HFFc6 (cell line): ENCODE data around the gene PLXND1. TPM values are rescaled to one million over a fixed set of nuclear protein-coding genes. Genes with fewer than 3 reads are reported as not detected.

ENCODE experiments used
- DNase-seq: peaks from one replicate; pipeline ENCODE4 v3.0.0-alpha.2; 2018
- H3K27ac Mint-ChIP-seq: 2 replicates; pipeline ENCODE4 v1.8.0; 2020; ENCODE audit warnings: mild to moderate bottlenecking, mixed read lengths
- H3K27me3 Mint-ChIP-seq: 2 replicates; pipeline ENCODE4 v1.8.0; 2021; ENCODE audit warnings: mild to moderate bottlenecking, moderate library complexity, mixed read lengths; ENCODE audit not compliant: insufficient read depth
- H3K36me3 Mint-ChIP-seq: 2 replicates; pipeline ENCODE4 v1.8.0; 2021; ENCODE audit warnings: low read depth, mixed read lengths
- H3K4me1 Mint-ChIP-seq: 2 replicates; pipeline ENCODE4 v1.8.0; 2020; ENCODE audit warnings: low read depth, mixed read lengths
- H3K4me3 Mint-ChIP-seq: 2 replicates; pipeline ENCODE4 v1.8.0; 2020; ENCODE audit warnings: mild to moderate bottlenecking, moderate library complexity, mixed read lengths
- H3K9me3 Mint-ChIP-seq: 2 replicates; pipeline ENCODE4 v1.8.0; 2020; ENCODE audit warnings: mild to moderate bottlenecking, mixed read lengths
- total RNA-seq, 6 experiments: library from RNA; stranded (reverse); fragmentation: NEBNext Ultra II Directional; extraction: Animal tissue kit (Norgen Biotek cat#: 25700); gene quantifications; 2 replicates in 1 of 6; 3 replicates in 5 of 6; pipeline ENCODE4 v1.2.3, GENCODE V29; 2021
- TF ChIP-seq, protein P1 (sequence below): fragments of 200-600 bp; sonication (generic); IDR thresholded peaks from 2 replicates; pipeline ENCODE4 v1.5.0; 2021; ENCODE audit warnings: antibody characterized with exemption, mild to moderate bottlenecking

Gene PLXND1
- total RNA-seq, 6 experiments from 2014 or later, result 86.7 to 118 (median 108) TPM

DNA sequence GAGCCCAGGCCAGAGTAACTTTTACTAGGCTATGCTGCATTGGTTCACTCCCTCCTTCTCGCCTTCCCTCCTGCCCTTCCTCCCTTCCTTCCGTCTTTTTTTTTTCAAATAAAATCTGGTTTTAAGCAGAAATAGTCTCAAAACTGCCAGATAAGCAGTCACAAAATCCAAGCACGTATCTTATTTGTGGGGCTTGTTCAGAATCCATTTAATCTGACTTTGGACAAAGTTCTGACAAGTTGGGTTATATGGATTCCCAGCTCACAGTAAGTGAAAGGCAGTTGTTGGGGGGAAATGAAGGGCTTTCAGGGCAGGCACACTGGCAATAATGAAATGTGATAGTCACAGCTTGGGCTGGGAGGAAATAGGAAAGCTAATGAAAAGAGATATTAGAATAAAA lies 32.0 kb upstream of the PLXND1 start:
- Mint-ChIP-seq H3K27me3 (no peaks in the 10 kb centered on the region; the same call in 1 of the 2 replicates), H3K4me1 (0 out of 2 replicates have a peak, but pooled peaks cover 9% of the 10 kb centered on the region), H3K36me3 (peaks cover 15% of the 10 kb centered on the region), H3K9me3 (peaks cover 13% of the 10 kb centered on the region), H3K27ac (no peak overlapping the region), H3K4me3 (no peak overlapping the region)
- DNase-seq, result no peak
- TF ChIP-seq, protein P1, sequence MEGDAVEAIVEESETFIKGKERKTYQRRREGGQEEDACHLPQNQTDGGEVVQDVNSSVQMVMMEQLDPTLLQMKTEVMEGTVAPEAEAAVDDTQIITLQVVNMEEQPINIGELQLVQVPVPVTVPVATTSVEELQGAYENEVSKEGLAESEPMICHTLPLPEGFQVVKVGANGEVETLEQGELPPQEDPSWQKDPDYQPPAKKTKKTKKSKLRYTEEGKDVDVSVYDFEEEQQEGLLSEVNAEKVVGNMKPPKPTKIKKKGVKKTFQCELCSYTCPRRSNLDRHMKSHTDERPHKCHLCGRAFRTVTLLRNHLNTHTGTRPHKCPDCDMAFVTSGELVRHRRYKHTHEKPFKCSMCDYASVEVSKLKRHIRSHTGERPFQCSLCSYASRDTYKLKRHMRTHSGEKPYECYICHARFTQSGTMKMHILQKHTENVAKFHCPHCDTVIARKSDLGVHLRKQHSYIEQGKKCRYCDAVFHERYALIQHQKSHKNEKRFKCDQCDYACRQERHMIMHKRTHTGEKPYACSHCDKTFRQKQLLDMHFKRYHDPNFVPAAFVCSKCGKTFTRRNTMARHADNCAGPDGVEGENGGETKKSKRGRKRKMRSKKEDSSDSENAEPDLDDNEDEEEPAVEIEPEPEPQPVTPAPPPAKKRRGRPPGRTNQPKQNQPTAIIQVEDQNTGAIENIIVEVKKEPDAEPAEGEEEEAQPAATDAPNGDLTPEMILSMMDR, result no peak

DNA sequence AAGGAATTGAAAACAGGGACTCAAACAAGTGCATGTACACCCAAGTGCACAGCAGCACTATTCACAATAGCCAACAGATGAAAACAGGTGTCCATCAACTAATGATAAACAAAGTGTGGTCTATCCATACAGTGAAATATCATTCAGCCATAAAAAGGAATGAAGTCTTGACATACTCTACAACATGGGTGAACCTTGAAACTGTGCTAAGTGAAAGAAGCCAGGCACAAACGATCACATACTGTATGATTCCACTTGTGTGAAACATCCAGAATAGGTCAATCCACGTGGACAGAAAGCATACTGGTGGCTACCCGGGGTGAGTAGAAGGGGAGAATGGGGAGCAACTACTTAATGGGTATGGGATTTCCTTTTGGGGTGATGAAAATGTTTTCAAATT lies 29.6 kb upstream of the PLXND1 start:
- Mint-ChIP-seq H3K9me3 (peaks cover 13% of the 10 kb centered on the region), H3K27me3 (peaks cover 1% of the 10 kb centered on the region; the same call in 1 of the 2 replicates), H3K4me3 (no peak overlapping the region), H3K27ac (no peak overlapping the region), H3K4me1 (0 out of 2 replicates have a peak, but pooled peaks cover 7% of the 10 kb centered on the region), H3K36me3 (peaks cover 15% of the 10 kb centered on the region)
- TF ChIP-seq, protein P1, result no peak
- no peak for DNase-seq

DNA sequence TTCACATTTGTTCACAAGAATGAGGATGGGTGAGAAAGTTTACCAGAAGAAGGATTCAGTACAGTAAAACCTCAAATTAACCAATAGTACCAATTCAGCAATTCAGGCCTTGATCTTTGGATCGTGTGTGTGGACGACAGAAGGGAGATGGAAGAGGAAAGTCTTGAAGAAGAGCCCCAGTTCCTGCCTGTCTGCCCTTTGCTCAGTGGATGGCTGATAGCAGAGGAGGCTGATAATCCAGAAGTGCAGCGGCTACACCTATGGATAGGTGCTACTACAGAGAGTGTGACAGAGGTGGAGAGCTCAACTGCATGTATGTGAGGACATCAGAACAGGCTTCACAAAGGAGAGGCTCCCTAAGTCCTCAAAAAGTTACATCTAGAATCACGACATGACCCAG lies 29.2 kb upstream of the PLXND1 start:
- DNase-seq, result no peak
- H3K36me3 Mint-ChIP-seq, result peaks cover 15% of the 10 kb centered on the region
- 0 out of 2 replicates have a peak, but pooled peaks cover 4% of the 10 kb centered on the region for H3K4me1 Mint-ChIP-seq
- no peak overlapping the region for H3K27ac Mint-ChIP-seq
- peaks cover 1% of the 10 kb centered on the region; the same call in 1 of the 2 replicates for H3K27me3 Mint-ChIP-seq
- H3K4me3 Mint-ChIP-seq, result no peak overlapping the region
- TF ChIP-seq, protein P1, result no peak
- H3K9me3 Mint-ChIP-seq, result peaks cover 13% of the 10 kb centered on the region

DNA sequence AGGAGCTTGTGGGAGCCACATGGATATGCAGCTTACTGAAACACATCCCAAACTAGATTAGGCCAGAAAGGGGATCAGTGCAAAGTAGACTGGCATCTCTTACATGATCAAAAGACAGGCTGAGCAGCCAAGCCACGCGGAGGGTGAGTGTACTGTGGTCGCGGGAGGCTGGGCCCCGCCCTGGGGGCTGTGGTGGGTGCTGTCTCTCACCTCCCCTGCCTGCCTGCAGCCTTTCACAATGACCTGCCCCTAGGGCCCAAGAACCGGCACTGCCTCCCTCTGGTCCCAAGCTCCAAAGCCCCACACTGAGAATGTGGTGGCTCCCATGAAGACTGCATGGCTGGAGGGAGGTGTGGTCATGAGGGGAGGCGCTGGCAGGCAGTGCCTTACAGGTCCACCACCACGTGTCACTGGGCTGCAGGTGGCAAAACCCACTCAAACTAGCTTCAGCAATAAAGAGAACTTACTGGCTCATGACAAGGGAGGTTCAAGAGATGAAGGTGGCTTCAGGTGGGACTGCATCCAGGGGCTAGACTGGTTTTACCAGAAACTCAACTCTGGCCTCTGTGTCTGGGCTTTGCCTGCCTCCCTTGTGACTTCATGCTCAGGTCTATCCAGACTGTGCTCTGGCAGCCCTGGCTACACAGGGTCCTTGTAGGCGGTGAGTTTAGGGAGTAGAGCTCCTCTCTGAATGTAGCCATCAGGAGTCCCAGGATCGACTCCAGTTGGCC lies 27.4 kb upstream of the PLXND1 start:
- H3K27me3 Mint-ChIP-seq, result peaks cover 1% of the 10 kb centered on the region; the same call in 1 of the 2 replicates
- TF ChIP-seq, protein P1, result no peak
- peaks cover 13% of the 10 kb centered on the region for H3K9me3 Mint-ChIP-seq
- 0 out of 2 replicates have a peak, but pooled peaks cover 4% of the 10 kb centered on the region for H3K4me1 Mint-ChIP-seq
- no peak overlapping the region for H3K4me3 Mint-ChIP-seq
- H3K27ac Mint-ChIP-seq, result no peak overlapping the region
- no peak for DNase-seq
- peaks cover 15% of the 10 kb centered on the region for H3K36me3 Mint-ChIP-seq

DNA sequence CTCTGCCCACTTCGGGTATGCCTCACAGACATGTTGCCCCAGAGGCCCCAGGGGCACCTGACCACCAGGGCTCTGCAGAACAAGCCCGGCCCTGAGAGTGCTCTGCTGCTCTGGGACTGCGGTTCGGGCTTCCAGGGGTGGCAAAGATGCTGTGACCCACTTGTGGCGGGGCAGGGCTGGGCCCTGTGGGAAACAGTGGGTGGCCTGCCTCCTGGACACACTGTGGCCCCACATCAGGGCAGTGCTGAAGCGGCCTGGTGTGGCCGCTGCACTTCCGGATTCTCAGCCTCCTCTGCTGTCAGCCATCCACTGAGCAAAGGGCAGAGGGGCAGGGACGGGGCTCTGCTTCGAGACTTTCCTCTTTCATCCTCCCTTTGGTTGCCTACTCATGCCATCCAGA lies 26.5 kb upstream of the PLXND1 start:
- DNase-seq, result no peak
- TF ChIP-seq, protein P1, result no peak
- Mint-ChIP-seq H3K36me3 (peaks cover 15% of the 10 kb centered on the region), H3K9me3 (peaks cover 13% of the 10 kb centered on the region), H3K4me3 (no peak overlapping the region), H3K27ac (no peak overlapping the region), H3K27me3 (peaks cover 1% of the 10 kb centered on the region; the same call in 1 of the 2 replicates), H3K4me1 (peaks cover 9% of the 10 kb centered on the region)
